GM21619 (cell line): ENCODE data around the gene FGF12.

ENCODE experiments used
- ATAC-seq: cut with Tn5 transposase; IDR thresholded peaks from one replicate; pipeline ENCODE4 v1.9.1; 2021; ENCODE audit not compliant: unreplicated experiment

FGF12 gene

DNA sequence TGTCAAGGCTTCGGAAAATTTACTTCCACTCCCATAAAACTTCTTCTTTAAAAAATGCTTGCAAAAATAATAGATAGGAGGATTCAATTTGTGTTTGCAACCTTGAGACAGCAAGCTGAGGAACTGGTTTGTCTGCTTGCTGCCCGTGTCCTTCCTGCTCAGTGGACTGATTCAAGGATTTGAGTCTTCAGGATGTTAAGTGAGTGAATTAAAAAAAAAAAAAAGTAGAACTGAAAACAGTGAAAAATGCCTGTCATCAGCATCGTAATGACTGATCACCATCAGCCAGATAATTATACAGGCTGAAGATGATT lies 453.7 kb downstream of the FGF12 start:
- no peak for ATAC-seq

DNA sequence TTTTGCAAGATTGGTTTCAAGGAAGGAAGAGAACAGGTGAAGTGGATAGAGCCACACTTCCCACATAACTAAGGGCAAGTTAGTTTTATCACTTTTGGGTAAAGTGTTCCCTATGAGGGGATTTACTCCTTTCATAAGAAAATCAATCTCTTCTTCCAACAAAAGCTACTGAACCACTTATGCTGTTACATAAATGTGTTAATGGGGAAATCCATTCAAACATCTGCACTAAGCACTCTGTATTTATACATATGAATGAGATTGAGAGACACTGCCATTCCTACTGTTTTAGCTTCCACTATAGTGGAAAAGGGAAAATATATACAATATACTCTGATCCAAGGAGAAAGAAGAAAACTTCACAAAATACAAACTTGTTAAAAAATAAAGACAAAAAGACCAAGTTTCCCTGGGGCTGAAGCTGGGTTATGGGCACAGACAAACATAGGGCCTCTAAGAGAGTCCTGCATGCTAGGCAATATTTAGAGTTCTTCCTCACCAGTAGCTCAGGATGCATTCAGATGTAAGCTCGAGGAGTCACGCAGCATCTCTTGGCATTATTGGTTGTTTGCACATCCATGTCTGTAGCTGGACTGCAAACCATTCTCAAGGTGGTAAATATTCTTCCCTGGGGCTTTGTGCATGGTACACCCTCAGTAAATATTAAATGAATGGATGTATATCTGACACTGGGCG lies 454.2 kb downstream of the FGF12 start:
- no peak for ATAC-seq

DNA sequence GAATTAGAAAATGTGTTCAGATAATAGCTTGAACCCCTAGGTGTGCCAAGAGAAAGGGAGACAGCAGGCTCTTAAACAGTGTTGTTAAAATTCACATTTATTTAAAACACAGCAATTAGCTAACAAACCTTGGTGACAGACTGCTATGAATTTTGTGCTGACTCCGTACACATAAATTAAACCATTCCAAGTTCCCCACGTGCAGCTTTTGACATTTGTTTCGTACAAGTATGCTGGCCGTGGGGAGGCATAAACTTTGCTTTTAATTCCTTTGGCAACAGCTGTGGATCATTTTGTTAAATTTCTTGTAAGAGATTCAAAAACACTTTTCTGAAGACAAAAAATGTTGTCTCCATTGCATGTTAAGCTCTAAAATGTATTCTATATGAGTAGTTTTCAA lies 465.3 kb downstream of the FGF12 start:
- no peak for ATAC-seq

DNA sequence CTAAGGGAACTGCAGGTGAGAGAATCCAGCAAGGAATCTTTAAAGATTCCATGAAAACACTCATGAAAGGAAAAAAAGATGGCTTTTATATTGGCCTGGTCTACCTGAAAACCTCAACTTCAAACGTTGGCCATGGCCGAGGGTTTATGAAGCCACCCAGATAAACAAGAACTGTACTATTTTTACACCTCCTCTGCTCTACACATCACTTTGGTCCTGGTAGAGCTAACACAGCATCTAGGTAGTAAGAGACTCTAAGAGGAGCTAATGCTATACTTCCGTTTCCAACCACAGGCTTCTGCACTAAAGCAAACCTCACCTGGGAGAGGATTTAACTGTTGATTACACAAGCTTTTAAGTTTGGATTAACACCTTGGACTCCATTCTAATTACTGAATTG lies 466.2 kb downstream of the FGF12 start:
- ATAC-seq: no peak

DNA sequence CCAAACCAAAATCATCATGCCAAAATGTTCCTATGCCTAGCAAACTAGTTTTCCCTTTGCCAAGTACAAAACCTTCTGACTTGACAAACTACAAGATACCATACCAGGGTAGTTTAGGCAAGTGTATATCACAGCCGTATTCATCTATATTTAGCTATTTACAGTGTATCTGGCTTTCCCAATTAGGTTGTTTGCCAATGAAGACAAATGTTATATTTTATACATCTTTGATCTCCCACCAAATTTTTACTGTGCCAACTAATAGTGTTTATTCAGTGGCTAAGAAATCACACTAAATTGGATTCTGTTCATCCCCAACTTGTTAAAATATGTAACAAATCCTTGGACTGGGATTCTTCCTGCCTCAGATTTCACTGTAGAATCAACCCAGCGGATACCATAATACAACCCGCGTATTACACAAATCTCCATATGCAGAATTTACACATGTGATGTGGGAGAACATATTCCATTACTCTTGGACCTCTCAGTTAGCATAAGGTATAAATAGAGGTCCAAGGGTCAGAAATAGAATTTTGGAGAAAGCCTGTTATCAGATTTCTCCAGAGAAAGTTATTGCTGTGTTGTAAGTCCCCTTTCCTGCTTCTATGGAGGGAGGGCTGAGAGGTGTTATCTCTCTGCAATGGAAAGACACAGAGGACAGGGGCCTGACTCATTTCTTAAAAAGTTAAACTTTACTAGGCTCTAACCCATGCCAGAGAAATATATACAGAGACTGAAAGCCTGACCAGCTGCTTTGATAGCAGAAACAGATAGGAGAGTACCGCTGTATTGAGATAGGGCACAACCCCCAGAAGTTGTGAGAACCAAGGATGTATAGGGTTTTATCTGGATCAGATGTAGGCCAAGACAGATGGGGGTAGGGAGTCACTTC lies 467.0 kb downstream of the FGF12 start:
- ATAC-seq: no peak

DNA sequence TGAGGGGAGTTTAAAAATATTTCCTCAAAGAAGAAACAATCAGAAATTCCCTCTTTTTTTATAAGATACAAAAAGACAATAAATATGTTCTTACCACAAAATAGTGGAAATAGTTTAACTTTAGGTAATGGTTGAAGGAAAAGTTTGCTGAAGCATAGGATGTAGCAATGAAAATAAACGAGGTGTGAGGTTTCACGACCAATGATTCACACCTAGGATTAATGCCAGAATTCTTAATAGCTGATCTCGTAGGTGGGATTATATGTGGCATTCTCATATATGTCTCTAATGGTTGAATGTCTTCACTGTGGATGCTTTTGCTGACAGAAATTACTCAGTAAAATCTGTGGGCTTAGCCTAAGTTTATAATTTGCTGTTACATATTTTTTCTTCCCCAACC lies 467.7 kb downstream of the FGF12 start:
- ATAC-seq: no peak

DNA sequence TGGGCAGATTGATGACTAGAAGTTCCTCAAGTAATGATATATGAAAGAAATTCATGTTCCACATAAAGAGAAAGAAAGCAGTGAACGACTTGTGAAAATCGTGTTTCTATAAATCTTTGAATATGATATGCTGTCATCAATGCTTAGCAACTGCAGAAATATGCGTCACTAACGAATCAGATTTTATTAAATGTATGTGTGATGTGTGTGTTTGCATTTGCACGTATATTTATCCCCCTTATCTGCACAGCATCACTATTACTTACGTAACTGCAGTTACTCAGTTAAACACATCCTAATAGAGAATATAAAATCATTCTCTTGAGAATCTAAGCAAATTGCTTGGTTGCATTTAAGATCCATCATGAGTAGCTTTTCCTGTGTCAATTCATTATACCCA lies 468.6 kb downstream of the FGF12 start:
- no peak for ATAC-seq

DNA sequence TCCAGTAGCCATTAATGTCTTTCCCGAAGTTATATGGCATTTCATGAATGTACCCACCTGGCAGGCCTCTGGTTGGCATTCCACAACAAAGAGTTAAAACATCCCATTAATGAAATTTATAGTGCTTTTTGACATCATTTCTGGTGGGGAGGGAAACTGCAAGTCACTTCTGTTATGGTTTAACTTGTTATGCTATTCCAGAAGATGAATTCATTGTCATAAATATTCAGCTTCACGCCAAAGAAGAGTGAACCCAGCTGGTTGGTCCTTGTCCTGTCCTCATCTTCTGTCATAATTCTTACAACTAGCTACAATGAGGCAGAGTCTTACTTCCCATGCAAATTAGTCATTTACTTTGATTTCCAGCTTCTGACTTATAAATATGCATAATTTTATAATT lies 471.5 kb downstream of the FGF12 start:
- no peak for ATAC-seq

DNA sequence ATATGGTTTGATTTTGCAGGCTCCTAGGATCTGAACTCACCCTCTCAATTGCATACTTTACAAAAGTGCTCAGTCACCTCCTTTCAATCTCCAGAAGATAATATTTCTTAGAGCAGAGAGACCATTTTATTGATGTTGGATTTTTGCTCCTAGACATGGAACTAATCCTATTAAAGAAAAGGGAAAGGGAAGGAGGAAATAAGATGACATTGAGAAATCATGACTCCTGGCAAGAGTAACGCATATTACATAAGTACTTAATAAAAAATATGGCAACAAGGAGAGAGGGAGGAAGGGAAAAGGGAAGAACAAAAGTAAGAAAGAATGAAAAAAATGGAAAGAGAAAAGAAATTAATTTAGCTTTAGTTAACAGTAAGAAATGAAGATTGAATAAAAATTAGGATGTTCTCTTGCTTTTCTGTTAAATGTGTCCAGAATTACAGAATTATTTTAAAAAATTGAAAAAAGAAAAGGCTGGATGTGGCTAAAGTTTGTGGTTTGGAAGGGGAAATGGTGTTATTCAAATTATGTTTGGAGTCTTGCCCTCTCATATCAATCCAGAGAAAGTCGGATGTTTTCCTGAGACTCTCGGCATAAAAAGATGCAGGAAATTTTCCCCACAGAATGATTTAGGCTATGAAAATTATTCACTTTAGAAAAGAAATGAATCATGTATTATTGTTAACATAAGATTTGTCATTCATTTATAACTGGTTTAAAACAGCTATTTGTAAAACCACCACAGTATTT lies 474.0 kb downstream of the FGF12 start:
- no peak for ATAC-seq

DNA sequence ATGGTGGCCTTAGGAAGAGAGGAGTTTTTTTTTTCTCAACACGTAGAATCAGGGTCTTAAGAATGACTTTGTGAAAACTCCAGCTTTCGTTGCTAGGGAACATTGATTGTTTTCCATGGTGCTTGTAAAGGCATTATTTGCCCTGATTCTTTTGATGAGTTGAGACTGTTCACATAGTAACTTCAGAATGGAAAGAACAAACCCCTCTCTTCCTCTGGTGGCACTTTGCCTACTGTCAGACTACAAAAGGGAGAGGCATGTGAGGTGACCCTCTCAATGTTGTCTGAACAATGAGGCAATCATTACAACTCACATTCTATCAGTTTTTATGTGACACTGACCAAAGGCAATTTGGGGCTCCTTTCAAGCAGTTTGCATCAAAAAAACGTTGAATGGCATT lies 477.8 kb downstream of the FGF12 start:
- no peak for ATAC-seq

DNA sequence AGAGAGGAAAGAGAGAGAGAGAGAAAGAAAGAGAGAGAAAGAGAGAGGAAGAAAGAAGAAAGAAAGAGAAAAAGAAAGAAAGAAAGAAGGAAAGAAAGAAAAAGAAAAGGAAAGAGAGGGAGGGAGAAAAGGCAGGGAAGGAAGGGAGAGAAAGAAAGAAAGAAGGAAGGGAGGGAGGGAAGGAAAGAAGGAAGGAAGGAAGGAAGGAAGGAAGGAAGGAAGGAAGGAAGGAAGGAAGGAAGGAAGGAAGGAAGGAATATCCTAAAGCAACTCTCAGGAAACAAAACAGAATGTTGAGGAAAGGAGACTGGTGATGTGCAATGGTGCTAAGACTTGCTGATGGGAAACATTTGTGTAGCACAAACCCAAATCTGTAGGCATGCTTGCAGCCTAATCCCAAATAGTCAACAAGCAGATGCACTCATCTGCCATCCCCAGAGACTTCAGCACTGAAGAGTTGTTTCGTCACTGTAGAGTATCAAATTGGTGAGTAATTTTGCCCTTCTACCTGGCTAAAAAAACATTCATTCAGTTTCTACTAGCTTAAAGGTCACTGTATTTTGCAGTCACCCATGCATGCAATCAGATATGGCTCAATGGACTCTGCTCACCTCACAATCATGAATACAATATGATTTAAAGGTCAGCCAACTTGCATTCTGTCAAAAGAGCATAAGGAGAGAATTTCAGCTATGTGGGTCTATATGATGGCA lies 480.3 kb downstream of the FGF12 start:
- ATAC-seq: no peak

DNA sequence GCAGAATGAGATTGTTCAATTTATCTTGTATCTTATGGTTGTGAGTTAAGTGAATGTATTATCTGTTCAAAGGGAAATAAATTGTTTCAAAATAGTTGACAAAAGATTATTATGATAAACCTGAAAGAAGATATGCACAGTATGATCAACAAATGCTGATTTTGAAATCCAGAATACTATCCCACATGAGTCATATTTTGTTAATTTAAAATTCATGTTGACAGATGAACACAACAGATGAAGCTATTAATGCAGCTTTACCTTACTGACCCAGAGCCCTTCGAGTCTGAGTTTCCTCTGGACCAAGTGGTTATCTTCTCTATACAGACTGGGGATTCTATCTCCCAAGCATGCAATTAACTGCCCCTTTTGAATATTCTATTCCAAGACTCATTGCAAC lies 482.8 kb downstream of the FGF12 start:
- ATAC-seq: no peak

DNA sequence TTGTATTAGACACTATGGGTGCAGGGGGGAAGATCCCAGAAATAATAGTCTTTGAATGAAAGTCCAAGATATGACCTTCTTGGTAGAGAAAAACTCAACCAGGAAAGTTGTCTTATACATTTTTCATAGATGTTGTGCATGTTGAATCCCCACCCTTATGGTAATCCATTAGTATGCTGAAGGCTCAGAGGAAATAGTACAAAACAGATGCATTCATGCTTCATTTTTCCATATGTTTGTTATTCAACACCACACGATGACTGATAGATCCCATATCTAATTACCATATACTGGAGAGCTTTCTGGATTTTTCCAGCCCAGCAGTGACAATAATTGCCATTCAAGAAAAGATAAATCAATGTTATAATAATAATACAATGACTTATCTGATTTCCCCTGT lies 487.4 kb downstream of the FGF12 start:
- no peak for ATAC-seq

DNA sequence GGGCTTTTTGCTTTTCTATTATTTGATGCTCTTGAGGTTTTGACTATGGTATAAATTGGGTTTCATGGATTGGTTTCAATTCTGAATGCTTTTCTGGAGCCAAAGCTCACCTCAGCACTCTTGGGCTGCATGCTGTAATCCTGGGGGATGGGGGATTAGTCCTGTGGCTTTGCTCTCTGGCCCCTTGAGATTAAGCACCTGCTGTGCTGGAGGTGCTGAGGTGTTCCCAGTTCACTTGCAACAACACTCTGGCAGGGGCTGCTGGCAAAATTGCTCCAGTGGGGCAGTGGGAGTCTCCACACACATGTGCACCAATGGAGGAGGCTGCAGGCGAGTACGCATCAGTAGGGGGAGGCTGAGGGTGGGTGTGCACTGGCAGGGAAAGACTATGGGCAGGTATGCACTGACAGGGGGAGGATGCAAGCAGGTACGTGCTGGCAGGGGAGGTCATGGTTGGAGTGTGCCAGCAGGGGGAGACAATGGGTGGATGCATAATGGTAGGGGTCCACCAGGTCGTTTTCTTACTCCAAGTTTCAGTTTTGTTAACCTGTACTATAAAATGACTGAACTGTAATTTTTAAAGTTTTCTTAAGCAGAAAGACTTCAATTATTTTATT lies 489.2 kb downstream of the FGF12 start:
- ATAC-seq: no peak

DNA sequence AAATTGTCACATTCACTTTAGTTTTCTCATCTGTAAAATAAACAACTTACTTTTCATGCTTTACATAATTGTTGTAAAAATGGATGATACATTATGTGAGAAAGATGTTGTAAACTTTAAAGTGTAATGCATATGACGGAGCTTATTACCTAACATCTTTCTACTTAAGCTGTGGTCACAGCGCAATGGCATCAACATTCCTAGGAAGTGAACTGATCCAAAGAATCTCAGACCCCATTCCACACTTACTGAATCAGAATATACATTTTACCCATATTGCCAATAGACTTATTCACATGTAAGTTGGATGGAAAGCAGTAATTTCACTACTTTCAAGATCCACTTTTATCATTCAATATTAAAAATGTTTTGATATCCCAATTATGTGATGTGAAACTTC lies 497.5 kb downstream of the FGF12 start:
- no peak for ATAC-seq

DNA sequence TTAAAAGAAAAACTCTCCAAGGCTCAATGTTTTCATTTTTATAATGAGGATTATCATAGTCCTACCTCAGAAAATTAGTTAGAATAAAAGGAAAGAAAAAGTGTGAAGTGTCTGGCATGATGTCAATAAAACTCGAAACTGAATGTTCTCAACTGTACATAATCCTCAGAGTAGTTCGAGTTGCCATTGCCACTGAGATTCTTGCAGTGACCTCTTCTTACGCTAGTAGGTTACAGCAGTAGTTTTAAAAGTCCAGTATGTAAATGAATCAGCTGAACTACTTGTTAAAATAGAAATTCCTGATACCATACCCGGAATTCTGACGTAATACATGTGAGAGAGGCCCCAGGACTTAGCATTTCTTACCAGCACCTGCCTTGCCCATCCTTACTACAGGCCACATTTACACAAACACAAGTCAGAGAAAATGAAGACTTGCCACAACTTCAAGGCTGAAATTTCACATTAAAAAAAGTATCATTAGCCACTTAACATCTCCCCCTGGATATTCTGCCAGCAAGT lies 502.6 kb downstream of the FGF12 start:
- ATAC-seq: no peak

DNA sequence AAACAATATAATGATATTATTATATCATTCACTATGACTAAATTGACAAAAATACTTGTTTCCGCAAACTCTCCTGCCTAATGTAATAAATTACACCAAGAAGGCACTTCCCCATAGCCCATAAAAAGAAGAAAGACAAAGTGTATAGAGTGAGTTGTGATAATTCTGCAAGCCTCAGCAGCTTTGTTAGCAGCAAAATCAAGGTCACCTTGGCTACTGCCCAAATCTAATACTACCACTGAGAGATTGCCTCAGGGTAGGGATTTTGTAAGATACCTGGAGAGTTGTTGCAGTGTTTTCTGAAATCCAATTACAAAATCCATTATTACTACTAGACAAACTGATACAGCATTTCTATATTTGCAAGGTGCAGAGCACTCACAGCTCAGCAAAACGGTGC lies 503.5 kb downstream of the FGF12 start:
- ATAC-seq: no peak

DNA sequence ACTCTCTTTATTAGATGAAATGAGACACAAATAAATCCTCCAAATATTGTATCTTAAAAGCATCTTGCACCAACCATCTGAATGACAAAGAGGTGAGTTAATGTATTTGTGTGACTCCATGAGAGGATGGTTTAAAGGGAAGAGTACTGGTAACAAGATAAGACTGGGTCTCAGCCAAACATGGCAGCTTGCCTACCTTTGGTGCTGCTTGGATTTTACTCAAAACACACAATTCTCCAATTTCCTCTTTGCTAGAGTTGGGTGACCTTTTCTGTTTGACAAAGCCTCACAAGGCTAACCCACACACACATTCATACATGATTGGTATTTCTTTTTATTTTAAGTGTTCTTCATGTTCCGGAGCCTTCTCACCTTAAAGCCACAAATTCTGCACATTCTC lies 506.4 kb downstream of the FGF12 start:
- no peak for ATAC-seq

DNA sequence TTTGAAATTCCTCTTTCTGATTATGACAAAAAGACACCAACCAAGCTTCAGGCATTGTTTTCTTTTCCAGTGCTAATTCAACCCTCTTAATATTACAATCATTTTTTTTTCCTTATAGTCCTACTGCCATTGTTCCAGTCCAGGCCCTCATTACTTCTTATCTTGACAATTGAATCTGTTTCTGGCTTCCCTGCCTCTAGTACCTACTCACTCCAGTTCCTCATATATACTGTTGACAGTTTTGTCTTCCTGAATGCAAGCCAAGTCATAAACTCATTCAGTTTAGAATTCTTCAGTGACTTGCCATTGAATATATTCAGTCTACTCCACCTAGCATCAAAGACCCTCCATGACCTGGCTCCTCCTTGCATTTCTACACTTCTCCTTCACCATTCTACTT lies 507.4 kb downstream of the FGF12 start:
- ATAC-seq: no peak

DNA sequence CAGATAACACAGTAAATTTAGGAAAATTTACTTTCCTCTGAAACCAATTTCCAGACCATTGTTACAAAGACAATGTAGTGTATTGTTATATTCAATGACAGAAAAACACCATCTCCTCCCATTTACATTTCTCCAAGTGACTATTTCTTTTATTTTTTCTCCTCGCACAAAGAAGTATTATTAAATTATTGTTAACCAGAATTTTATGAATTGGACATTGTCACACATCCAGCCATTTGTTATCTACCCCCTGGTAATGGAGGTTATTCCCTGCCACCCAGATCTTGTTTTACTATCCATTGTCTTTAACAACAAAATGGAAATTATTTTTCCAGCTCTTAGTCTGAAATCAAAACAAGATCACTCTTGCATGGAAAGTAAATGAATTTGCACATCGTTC lies 511.3 kb downstream of the FGF12 start:
- no peak for ATAC-seq

DNA sequence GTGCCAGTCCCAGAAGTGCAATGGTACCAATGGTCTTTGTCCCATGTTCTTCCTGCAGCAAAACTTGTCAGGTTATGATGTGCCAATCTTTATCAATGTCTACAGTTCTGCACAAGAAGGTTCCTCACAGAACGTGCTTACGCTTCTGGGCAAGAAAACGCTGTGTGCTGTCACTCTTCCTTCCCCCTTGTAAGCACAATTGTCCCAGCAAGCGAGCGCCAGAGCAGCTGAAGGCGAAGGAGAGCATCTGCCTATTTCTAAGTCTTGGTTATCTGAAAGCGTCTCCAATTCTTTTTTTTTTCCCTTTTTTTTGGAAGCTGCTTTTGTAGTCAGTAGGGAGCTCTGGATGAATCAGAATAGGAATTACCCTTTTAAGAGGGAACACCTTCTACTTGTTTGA lies 514.4 kb downstream of the FGF12 start:
- ATAC-seq: no peak
